ENCODE measurements around the gene NKD2.

- TF ChIP-seq POLR2A (IDR thresholded peaks at IDR 0.05; ENCODE audit: low read depth, low read length): no peak
- no peak for TF ChIP-seq POLR2AphosphoS5 (IDR thresholded peaks at IDR 0.05; ENCODE audit: low read depth, low read length)
- no peak for TF ChIP-seq SPI1 (IDR thresholded peaks at IDR 0.05; ENCODE audit: low read depth, low read length)
Measured at GRCh38 chr5:978054-978453, 30.5 kb upstream of the NKD2 start.
